NCI-H2171 treated with DMSO at 0.1 percent for 48 hours (cell line): ENCODE measurements around the gene ENO2.
A peak's percentile ranks its signal among the peaks of the same experiment; 100 is the strongest.

Experiments
- DNase-seq: peaks from one replicate; lab custom pipeline; 2025; lab: John Stamatoyannopoulos, UW

The ENO2 gene

GRCh38 chr12:6912164-6912935, 2.0 kb upstream of the ENO2 start:
- DNase-seq = no peak

GRCh38 chr12:6914947-6915788, 788 bp downstream of the ENO2 start:
- peak; percentile 96 for DNase-seq

DNA sequence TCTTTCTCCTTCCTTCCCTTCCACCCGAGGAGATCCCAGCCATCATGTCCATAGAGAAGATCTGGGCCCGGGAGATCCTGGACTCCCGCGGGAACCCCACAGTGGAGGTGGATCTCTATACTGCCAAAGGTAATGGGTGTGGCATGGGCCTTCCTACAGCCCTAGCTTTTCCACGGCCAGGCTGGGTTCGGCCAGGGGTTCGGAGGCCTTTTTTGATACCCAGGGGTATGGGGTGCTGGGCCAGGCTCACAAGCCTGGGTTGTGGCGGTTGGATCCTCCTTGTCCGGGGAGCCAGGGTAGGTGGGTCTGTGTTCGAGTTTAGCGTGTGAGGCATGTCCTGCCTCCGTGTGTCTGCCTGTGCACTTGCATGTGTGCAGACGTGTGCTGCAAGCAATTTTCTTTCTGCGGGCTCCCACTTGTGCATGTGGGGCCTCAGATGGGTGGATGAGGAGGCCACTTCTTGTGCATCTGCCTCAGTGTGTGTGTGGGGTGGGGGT, 1.5 kb downstream of the ENO2 start:
- DNase-seq = no peak

- DNase-seq = no peak
These were observed 2.2 kb downstream of the ENO2 start for GRCh38 chr12:6916426-6917200.

- no peak for DNase-seq
These were observed 3.3 kb downstream of the ENO2 start for GRCh38 chr12:6917491-6918231.

DNA sequence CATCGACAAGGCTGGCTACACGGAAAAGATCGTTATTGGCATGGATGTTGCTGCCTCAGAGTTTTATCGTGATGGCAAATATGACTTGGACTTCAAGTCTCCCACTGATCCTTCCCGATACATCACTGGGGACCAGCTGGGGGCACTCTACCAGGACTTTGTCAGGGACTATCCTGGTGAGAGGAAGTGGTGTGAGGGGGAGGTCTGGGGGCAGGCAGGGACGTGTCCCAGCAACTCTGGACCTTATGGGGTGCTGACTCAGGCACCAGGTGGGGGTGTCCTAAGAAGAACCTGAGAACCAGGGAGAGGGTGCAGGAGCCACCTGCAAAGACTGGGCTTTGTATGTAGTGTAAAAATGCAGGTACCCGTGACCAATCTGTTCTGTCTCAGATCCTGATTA, 5.2 kb downstream of the ENO2 start:
- DNase-seq = no peak

DNA sequence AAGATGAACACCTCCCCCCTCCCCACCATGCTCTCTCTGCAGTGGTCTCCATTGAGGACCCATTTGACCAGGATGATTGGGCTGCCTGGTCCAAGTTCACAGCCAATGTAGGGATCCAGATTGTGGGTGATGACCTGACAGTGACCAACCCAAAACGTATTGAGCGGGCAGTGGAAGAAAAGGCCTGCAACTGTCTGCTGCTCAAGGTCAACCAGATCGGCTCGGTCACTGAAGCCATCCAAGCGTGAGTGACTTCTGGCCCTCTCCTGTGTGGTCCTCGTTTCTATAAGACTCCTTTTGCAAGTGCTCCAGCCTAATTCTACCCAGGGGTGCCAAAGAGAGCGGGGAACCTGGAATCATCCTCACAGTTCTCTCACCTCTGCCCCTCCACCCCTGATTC, 7.2 kb downstream of the ENO2 start:
- no peak for DNase-seq

DNA sequence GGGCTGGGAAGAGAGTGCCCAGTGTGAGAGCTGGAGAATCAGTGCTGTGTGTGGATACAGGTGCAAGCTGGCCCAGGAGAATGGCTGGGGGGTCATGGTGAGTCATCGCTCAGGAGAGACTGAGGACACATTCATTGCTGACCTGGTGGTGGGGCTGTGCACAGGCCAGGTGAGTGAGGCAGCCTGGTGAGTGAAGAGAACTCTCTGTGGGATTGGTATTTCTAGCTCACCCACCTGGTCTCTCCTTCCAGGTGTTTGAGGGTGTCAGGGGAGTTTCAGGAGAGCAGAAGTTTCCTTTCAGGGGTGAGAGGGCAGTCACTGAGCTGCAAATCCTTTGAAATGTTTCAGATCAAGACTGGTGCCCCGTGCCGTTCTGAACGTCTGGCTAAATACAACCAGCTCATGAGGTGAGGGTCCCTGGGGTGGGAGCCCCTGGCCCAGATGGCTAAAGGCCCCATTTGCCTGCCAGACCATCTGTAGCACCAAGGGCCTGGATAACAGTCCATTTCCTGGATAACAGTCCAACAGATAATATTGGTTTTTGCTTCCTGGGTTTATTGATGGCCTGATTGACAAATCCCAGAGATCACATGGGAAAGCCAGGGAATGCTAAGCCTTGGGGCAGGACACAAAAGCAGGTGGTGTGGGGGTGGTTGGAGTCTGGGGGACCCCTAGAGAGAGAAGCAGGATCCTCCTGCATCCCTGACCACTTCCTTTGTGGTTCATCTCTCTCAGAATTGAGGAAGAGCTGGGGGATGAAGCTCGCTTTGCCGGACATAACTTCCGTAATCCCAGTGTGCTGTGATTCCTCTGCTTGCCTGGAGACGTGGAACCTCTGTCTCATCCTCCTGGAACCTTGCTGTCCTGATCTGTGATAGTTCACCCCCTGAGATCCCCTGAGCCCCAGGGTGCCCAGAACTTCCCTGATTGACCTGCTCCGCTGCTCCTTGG, 7.9 kb downstream of the ENO2 start:
- DNase-seq = no peak

DNA sequence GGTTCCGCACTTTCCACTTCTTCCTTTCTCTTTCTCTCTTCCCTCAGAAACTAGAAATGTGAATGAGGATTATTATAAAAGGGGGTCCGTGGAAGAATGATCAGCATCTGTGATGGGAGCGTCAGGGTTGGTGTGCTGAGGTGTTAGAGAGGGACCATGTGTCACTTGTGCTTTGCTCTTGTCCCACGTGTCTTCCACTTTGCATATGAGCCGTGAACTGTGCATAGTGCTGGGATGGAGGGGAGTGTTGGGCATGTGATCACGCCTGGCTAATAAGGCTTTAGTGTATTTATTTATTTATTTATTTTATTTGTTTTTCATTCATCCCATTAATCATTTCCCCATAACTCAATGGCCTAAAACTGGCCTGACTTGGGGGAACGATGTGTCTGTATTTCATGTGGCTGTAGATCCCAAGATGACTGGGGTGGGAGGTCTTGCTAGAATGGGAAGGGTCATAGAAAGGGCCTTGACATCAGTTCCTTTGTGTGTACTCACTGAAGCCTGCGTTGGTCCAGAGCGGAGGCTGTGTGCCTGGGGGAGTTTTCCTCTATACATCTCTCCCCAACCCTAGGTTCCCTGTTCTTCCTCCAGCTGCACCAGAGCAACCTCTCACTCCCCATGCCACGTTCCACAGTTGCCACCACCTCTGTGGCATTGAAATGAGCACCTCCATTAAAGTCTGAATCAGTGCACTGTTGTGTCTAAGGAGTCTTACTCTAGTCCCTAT, 8.8 kb downstream of the ENO2 start:
- no peak for DNase-seq

GRCh38 chr12:6923851-6924250, 9.5 kb downstream of the ENO2 start:
- no peak for DNase-seq

DNA sequence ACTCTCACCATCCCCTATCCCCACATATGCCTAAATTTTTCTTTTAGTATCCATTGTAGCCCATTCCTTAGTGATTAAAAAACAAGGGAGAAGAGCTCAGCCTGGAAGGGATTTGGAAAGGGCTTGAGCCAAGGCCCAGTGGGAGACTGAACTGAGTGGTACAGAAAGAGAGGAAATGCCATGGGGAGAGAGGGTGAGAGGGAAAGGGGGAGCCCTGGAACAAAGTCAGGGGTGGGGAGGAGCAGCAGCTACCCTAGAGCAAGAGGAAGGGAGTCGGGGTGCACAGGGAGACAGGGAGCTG, 10.8 kb downstream of the ENO2 start:
- DNase-seq = peak; percentile 85

GRCh38 chr12:6925540-6926279, 11.3 kb downstream of the ENO2 start:
- DNase-seq = peak; percentile 94

DNA sequence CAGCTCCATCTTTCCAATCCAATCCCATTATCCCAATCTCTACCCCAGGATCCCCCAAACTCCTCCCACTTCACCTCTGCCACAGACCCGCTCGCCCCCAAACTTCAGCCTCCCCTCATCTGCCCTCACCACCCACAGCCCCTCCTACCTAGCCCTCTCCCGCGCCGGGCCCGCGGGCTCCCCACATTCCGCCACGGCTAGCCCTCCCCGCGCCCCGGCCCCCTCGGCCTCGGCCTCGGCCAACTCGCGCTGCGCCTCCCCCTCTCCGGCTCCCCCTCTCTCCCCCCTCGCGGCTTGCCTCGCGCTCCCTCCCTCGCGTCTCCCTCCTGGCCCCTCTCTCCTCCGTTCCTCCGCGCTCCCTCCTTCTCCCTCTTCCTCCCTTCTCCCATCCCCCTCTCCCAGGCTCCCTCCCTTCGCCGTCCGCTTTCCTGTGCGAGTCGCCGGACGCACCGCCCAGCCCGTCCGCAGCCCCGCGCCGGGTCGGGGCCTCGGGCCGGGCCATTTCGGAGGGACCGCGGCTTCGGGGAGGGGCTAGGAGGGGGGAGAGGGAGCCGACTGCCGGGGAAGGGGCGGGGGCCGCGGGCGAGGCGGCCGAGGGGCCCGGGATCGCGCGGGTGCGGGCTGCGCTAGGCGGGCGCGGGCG, 13.1 kb downstream of the ENO2 start, which contains the start of gene ATN1:
ATN1 (plus strand) TSS at position 581 of the 643 bp plus-strand sequence. CDS start 6,043 bp downstream, outside the sequence.
- peak; percentile 96 for DNase-seq

GRCh38 chr12:6928022-6928702, 13.8 kb downstream of the ENO2 start:
- DNase-seq = no peak

DNA sequence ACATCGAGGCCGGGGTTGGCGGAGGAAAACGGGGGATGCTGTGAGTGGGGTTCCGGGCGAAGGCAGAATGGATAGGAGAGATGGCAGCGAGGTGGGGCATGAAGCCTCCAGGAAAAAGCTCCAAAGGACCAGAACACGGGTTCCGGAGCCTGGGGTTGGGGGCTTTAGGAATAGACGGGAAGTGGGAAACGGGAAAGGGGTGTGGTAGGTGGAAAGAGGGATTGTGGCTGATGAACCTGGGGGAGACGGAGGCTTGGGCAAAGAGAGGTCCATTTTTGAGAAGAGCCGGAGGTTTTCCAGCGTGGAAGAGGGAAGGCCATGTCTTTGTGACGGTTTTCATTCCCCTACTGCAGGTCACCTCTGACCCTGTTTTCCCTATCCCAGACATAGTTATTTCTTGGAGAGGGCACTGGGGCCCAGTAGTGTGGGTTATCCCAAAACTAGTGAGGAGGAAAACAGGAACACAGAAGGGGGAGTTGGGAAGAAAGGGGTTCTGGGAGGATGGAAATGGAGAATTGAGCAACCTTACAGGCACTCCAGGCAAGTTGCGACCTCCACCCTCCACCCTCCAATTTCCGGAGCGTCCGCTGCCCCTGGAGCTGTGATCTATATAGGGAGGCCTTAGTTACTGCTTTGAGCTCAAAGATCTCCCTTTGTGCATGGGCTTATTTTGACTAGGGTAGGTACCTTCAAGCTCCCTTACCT, 14.5 kb downstream of the ENO2 start:
- DNase-seq = no peak

- no peak for DNase-seq
These were observed 15.4 kb downstream of the ENO2 start for GRCh38 chr12:6929466-6930452.
